Mesothelial cell of epicardium (in vitro differentiated cells): ENCODE data around the gene GINS2. TPM values are rescaled to one million over a fixed set of nuclear protein-coding genes. Genes with fewer than 3 reads are reported as not detected.
A peak's percentile ranks its signal among the peaks of the same experiment; 100 is the strongest.

Experiments used
- DNase-seq, 2 experiments: peaks; one replicate each; pipeline ENCODE4 v3.0.0; 2021; ENCODE audit warnings: low spot score in 2 of 2; ENCODE audit not compliant: unreplicated experiment in 2 of 2
- H3K27ac Mint-ChIP-seq: 2 replicates; pipeline ENCODE4 v1.8.0; 2021; ENCODE audit warnings: mixed read lengths
- H3K27me3 Mint-ChIP-seq: 2 replicates; pipeline ENCODE4 v1.8.0; 2021; ENCODE audit warnings: low read depth, mixed read lengths
- H3K36me3 Mint-ChIP-seq: 2 replicates; pipeline ENCODE4 v1.8.0; 2021; ENCODE audit warnings: mixed read lengths
- H3K4me1 Mint-ChIP-seq: 2 replicates; pipeline ENCODE4 v1.8.0; 2021; ENCODE audit warnings: mixed read lengths
- H3K4me3 Mint-ChIP-seq: 2 replicates; pipeline ENCODE4 v1.8.0; 2021; ENCODE audit warnings: mild to moderate bottlenecking, moderate library complexity, mixed read lengths
- H3K9me3 Mint-ChIP-seq: 2 replicates; pipeline ENCODE4 v1.8.0; 2021; ENCODE audit warnings: mixed read lengths
- CTCF ChIP-seq: fragments of 200-600 bp; sonication (generic); IDR thresholded peaks from one replicate; pipeline ENCODE4 v1.5.0; 2021; ENCODE audit warnings: antibody characterized with exemption; ENCODE audit not compliant: unreplicated experiment
- total RNA-seq: library from RNA; stranded (reverse); gene quantifications from 3 replicates; pipeline ENCODE4 v1.2.1, GENCODE V29; 2021

Gene GINS2
- total RNA-seq, 1 donor from 2014 or later: 14.8 TPM

- no peak for DNase-seq
- no peak for TF ChIP-seq CTCF
- peaks cover 8% of the 10 kb centered on the region for H3K27me3 Mint-ChIP-seq
- H3K4me3 Mint-ChIP-seq: peak overlapping the region; percentile 20
- peaks cover 7% of the 10 kb centered on the region for H3K36me3 Mint-ChIP-seq
- H3K9me3 Mint-ChIP-seq: peaks cover 4% of the 10 kb centered on the region
- H3K27ac Mint-ChIP-seq: peak overlapping the region; percentile 80
- peaks cover 19% of the 10 kb centered on the region for H3K4me1 Mint-ChIP-seq
Observed at GRCh38 chr16:85715169-85716021, 26.6 kb upstream of the GINS2 start.

GRCh38 chr16:85712801-85713200 lies 24.0 kb upstream of the GINS2 start:
- Mint-ChIP-seq H3K27ac (no peak overlapping the region), H3K27me3 (peaks cover 8% of the 10 kb centered on the region), H3K4me3 (no peak overlapping the region), H3K36me3 (peaks cover 7% of the 10 kb centered on the region), H3K4me1 (peaks cover 18% of the 10 kb centered on the region), H3K9me3 (peaks cover 4% of the 10 kb centered on the region)
- DNase-seq: no peak
- no peak for TF ChIP-seq CTCF

GRCh38 chr16:85711982-85712587 lies 23.3 kb upstream of the GINS2 start:
- H3K4me3 Mint-ChIP-seq: no peak overlapping the region
- H3K27me3 Mint-ChIP-seq: peaks cover 8% of the 10 kb centered on the region
- no peak for TF ChIP-seq CTCF
- H3K36me3 Mint-ChIP-seq: peaks cover 7% of the 10 kb centered on the region
- no peak overlapping the region for H3K27ac Mint-ChIP-seq
- peaks cover 4% of the 10 kb centered on the region for H3K9me3 Mint-ChIP-seq
- H3K4me1 Mint-ChIP-seq: peaks cover 16% of the 10 kb centered on the region
- DNase-seq: no peak

GRCh38 chr16:85710732-85711131 lies 22.0 kb upstream of the GINS2 start:
- DNase-seq: no peak
- TF ChIP-seq CTCF: no peak
- peaks cover 8% of the 10 kb centered on the region for H3K36me3 Mint-ChIP-seq
- peaks cover 7% of the 10 kb centered on the region for H3K4me1 Mint-ChIP-seq
- H3K9me3 Mint-ChIP-seq: peaks cover 4% of the 10 kb centered on the region
- peaks cover 4% of the 10 kb centered on the region for H3K27me3 Mint-ChIP-seq
- H3K27ac Mint-ChIP-seq: no peak overlapping the region
- H3K4me3 Mint-ChIP-seq: no peak overlapping the region

GRCh38 chr16:85709766-85710585 lies 21.2 kb upstream of the GINS2 start:
- peaks cover 8% of the 10 kb centered on the region for H3K36me3 Mint-ChIP-seq
- no peak for TF ChIP-seq CTCF
- no peak overlapping the region for H3K27ac Mint-ChIP-seq
- no peaks in the 10 kb centered on the region for H3K27me3 Mint-ChIP-seq
- peaks cover 4% of the 10 kb centered on the region for H3K9me3 Mint-ChIP-seq
- no peak for DNase-seq
- peaks cover under 1% of the 10 kb centered on the region for H3K4me1 Mint-ChIP-seq
- no peak overlapping the region for H3K4me3 Mint-ChIP-seq
